HG03175 (cell line): Measurements from ENCODE around the gene CPE.
"Not testable (repeated sequence)": the region's sequence is repeated elsewhere in the genome, so short reads cannot be mapped to it uniquely, and the experiment has no call there.

ENCODE experiments used
- ATAC-seq: cut with Tn5 transposase; IDR thresholded peaks from one replicate; pipeline ENCODE4 v1.9.1; 2021; ENCODE audit warnings: mild to moderate bottlenecking, moderate library complexity; ENCODE audit not compliant: unreplicated experiment

The CPE gene

DNA sequence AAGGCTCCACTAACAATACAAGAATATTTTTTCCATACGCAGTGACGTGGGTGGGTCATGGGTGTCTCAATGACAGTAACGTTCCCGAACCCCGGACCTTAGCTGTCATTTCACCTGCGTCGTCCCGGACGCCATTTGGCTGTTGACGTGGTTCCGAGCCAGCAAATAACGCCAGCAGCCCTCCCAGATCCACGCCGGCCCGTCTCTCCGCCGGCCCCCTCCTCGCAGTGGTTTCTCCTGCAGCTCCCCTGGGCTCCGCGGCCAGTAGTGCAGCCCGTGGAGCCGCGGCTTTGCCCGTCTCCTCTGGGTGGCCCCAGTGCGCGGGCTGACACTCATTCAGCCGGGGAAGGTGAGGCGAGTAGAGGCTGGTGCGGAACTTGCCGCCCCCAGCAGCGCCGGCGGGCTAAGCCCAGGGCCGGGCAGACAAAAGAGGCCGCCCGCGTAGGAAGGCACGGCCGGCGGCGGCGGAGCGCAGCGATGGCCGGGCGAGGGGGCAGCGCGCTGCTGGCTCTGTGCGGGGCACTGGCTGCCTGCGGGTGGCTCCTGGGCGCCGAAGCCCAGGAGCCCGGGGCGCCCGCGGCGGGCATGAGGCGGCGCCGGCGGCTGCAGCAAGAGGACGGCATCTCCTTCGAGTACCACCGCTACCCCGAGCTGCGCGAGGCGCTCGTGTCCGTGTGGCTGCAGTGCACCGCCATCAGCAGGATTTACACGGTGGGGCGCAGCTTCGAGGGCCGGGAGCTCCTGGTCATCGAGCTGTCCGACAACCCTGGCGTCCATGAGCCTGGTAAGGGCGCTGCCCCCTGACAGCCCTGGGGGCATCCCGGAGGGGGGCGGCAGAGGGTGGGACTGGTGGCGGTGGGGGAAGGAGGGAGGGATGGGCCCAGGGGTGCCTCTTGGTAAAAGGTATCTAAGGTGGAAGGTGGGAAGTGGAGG lies at the start of gene CPE:
Gene CPE (plus strand): TSS at position 264 of the 933 bp plus-strand sequence. CDS start 214 bp downstream, at position 478.
- peak; percentile 95 for ATAC-seq

DNA sequence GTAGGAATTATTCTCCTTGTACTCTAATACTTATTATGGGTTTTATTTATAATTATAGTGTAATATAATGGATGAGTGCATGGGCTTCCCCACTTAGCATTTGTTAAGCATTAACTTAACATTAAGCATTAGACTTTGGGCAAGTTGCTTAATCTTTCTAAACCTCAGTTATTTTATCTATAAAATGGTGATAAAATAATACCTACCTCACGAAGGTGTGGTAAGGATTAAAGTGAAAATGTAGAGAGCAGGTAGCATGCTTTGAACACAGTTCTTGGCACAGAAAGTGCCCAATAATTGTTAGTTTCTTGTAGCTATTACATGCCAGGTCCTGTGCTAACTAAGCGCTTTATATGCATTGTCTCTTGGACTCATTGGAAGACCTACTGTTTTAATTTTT lies 48.7 kb upstream of the CPE start:
- ATAC-seq: no peak

DNA sequence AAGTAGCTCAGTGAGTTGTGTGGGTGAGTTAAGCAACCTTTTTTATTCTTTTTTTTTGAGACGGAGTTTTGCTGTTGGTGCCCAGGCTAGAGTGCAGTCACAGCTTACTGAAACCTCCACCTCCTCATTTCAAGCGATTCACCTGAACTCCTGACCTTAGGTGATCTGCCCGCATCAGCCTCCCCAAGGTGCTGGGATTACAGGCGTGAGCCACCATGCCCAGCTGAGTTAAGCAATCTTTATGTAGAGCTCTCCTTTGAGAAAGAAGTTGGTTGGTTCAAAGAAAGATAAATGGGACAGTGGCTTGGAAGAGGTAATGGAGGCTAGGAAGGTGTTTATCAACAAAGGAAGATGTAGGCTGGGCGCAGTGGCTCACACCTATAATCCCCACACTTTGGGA lies 48.1 kb upstream of the CPE start:
- no peak for ATAC-seq

DNA sequence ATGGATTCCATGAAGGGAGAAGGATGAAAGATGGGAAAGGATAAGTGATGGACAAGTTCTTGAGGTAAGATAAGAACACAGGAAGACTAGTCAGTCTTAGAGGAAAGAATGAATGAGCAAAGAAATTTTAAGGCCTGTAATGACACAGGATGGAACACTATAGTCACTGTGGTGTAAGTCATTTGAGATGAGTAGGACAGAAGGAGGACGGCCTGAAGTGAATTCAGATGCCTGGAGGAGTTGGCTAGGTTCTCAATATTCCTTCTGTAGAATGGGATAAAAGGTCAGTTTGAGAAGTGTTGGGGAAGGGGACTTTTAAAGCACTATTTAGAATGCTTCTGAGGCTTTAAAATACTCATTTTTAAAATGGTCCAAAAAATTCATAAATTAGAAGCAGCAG lies 47.4 kb upstream of the CPE start:
- ATAC-seq: no peak

DNA sequence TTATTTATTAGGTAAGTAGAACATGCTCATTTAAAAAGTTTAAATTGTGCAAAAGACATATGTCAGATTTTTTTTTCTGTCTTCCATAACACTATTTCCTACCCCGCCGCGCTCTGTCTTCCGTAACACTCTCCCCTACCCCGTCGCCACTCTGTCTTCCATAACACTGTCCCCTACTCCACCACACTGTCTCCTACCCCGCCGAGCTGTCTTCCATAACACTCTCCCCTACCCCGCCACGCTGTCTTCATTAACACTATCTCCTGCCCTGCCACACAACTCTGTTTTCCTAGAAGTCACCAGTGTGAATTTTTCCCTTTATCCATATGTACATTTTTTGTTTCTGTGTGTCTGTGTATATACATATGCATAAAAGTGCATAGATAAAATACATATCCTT lies 47.0 kb upstream of the CPE start:
- ATAC-seq: no peak

DNA sequence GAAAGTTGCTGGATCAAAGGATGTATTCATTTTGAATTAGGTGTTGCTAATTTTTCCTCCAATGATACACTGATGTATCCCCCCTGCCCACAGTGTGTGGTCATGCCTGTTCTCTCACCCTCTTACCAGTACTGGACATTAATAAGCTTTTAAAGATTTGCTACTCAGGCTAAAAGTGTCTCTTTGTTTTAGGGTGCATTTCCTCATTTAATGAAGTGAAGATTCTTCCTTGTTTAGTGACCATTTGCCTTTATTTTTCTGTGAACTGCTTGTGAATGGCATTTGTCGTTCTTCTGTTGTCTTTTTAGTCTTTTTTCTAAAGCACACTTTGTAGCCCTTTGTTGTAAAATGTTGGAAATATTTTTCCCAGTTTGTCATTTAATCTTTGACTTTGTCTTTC lies 46.3 kb upstream of the CPE start:
- ATAC-seq: no peak

- ATAC-seq: no peak
Observed at GRCh38 chr4:165335163-165335703, 43.6 kb upstream of the CPE start.

DNA sequence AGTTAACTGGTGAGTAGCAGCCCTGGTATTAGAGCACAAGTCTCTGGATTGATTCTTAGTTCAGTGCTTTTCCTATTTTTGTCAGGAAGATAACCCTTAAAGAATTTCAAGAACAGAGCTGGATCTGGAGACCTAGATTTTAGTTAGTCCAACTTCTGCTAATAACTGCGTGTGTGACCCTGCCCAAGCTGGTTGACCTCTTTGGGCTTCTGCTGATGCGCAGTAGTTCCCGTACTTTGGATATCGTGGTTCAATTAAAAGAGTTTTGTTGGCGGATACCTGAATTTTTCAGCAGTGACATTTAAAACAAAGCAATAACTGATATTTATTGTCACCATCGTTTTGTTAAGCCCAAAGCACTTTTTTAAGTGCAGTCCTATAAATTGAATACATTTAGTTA lies 42.1 kb upstream of the CPE start:
- no peak for ATAC-seq

GRCh38 chr4:165342340-165342739 lies 36.5 kb upstream of the CPE start:
- not testable (repeated sequence) for ATAC-seq

- no peak for ATAC-seq
Observed at GRCh38 chr4:165343353-165344191, 35.2 kb upstream of the CPE start.

DNA sequence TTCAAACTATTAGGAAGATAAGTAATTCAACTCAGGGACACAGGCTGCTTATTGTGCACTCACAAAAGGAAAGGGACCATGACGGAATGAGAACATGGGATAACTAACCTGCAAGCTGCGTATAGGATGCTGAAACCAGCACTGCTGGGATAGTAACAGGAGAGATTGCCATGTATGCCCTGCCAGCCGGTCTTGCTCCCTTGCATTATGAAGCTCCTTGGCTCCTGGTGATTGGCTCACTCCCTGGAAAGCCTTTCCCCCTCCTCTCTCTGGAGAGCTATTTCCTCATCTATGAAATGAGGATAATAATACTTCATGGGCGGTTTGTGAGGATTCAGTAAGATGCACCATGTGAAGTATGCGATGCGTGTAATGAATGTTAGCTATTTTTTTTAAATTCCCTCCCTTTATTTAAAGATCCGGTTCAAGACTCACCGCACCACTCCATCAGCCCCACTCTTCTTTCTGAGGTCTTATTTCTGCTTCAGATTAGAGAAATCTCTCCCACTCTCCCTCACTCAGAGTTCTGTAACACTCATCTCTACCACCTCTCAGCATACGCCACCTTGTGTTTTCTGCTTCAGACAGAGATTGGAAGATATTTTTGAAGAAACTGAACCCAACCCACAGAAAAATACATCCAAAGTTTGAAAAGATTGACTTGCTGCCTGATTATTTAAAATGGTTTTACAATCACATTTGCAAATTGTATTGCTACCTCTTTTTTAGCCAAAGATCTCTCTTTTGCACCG lies 33.0 kb upstream of the CPE start:
- ATAC-seq: no peak

DNA sequence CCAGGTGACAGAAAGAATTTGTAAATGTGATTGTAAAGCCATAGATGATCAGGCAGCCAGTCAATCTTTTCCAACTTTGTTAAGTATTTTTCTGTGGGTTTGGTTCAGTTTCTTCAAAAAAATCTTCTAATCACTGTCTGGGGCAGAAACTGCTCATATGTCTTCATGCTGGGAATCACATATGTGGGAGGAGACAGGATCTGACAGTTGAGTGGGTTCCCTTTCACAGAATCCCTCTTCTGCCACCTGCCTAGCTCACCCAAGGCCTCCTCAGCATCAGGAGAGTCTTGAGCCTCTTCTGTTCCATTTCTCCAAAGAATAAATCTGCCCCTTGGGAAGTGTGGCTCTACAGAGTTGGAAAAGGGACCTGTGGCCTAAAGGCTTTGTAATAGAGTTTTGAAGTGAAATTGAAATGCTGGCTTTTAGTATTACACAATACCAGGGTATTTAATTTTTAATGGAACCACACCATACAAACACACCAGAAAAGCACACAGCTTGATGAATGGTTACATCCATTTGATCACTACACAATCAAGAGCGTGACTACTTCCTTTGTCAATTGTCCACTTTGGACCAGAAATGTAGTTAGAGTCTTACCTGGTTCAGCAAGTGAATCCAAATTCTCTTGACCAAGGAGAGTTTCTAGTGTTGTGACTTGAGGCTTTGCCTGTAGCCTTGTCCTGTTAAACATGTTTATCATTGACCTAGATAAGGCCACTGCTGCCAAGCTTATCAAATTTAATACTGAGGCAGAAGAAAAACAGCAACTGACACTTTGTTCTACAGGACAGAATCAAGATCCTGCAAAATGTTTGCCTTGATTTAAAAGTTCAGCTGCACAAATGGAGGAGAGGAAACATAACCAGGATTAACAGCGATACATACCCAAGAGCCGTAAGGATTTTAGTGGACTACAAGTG lies 30.9 kb upstream of the CPE start:
- ATAC-seq: no peak

DNA sequence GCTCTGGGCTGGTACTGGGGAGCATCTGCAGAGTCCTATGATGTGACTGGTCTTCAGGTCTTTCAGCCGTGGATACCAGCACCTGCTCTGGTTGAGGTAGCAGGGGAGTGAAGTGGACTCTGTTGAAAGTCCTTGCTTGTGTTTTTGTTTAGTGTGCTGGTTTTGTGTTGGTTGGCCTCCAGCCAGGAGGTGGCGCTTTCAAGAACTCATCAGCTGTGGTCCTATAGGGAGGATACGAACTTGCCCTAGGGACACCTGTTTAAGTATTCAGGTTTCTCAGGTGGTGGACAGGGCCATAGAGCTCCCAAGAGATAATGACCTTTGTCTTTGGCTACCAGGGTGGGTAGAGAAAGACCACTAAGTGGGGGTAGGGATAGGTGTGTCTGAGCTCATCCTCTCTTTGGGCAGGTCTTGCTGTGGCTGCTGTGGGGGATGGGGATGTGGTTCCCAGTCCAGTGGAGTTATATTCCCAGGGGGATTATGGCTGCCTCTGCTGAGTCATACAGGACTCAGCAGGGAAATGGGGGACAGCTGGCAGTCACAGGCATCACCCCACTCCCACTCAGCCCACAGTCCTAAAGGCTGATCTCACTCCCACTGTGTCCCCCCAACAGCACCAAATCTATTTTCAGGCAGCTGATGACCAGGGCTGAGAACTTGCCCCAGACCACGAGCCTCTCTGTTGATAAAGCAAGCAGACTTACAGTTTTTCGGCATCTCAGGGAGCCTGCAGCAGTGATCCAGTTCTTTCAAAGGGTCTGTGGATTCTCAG lies 27.3 kb upstream of the CPE start:
- ATAC-seq: no peak

DNA sequence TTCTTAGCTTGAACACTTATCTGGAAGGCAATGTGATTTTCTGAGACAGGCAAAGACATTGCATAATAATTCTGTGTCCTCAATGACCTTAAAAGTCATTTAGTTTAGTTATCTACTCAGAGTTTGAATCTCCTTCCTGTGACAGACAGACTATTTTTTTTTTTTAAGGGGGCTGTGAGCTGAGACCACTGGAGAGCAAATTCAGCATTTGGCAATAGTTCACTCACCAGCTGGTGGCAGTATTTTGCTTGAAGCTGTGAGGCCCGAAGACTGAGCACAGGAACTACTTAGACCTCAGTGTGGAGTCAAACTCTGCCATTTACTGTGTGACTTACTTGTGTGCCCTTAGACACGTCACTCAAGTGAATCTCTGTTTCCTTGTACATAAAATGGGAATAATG lies 22.9 kb upstream of the CPE start:
- no peak for ATAC-seq

DNA sequence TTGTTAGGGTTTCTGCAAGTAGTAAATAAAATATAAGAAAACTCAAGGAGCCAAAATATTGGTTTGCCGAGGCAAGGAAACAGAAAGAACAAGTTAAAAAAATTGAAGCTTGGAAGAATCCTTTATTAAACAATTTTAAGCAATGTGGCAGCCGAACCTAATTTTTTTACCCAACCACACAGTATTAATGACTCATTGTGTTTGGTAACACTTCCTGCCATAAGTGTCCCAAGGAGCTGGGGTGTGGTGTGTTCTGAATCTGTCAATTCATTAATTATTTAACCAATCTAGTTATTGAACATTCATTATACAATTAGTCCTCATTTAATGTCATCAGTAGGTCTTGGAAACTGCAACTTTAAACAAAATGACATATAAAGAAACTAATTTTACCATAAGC lies 19.3 kb upstream of the CPE start:
- peak; percentile 47 for ATAC-seq

DNA sequence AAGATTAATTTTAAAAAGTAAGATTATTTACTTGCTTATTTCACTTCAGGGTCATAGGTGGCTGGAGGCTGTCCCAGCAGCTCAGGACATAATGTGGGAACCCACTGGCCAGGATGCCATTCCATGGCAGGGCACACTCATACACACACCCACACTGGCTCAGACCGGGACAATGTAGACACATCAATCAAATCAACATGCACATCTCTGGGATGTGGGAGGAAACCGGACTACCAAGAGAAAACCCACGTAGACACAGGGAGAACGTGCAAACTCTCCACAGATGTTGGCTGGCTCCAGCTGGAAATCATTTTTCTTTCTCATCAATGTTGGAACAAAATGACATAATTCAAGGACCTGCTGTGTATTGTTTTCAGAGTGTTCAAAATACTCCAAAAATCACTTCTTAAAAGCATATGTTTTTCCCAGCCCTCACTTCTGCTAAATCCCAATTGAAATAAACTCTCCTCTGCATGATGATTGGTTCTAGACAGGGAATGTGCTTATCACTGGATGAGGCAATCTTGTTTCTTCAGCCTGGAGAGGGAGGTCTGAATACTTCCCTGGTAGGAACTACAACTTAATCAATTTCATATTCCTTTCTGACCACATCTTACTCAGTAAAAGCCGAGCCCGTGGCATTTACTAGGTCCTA lies 18.6 kb upstream of the CPE start:
- ATAC-seq: no peak

GRCh38 chr4:165360985-165361670 lies 17.7 kb upstream of the CPE start:
- no peak for ATAC-seq

DNA sequence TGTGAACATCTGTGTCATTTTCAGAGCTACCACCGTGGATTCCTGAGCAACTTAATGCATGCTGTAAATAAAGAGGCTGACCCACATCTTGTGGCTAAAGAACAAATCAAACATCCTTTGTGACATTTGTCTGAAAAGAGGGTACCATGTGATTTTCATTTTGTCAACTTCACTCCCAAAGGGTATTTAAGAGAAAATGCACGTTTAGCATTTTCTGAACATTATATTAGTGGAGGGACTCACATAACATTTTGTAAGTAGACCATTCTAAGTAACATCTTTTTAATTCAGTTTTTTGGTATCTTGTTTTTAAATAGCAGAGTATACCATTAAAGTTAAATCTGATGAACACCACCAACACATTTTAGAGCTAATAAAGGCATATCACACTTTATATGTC lies 17.0 kb upstream of the CPE start:
- no peak for ATAC-seq
